Measurements from ENCODE around the gene WFDC1.

DNA sequence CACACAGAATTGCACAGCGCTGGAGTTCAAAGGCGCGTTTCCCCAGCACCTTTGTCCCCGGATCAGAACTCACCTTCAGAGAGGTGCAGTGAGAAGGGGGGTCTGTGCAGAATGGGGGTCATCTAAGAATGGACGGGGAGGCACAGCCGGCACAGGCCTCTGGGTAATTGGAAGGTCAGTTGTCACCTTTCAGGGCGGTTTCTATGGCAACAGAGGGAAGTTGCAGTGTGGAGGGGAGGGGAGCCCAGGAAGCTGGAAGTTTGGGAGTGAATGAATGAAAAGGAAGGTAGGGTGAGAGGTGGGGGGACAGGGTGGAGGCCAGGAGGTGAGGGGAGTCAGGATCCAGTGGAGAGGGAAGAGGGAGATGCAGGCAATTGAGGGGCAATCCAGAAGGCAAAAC is 42.5 kb upstream of the WFDC1 start:
- TF ChIP-seq, protein P1, sequence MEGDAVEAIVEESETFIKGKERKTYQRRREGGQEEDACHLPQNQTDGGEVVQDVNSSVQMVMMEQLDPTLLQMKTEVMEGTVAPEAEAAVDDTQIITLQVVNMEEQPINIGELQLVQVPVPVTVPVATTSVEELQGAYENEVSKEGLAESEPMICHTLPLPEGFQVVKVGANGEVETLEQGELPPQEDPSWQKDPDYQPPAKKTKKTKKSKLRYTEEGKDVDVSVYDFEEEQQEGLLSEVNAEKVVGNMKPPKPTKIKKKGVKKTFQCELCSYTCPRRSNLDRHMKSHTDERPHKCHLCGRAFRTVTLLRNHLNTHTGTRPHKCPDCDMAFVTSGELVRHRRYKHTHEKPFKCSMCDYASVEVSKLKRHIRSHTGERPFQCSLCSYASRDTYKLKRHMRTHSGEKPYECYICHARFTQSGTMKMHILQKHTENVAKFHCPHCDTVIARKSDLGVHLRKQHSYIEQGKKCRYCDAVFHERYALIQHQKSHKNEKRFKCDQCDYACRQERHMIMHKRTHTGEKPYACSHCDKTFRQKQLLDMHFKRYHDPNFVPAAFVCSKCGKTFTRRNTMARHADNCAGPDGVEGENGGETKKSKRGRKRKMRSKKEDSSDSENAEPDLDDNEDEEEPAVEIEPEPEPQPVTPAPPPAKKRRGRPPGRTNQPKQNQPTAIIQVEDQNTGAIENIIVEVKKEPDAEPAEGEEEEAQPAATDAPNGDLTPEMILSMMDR (IDR thresholded peaks at IDR 0.05), result no peak
- TF ChIP-seq POLR2A (IDR thresholded peaks at IDR 0.05) (no peak), EP300 (IDR thresholded peaks at IDR 0.05) (no peak)

Measured in sigmoid colon (tissue), 4 donors.